GM21529 (cell line): ENCODE measurements around the gene NMB.
"Not testable (repeated sequence)": the region's sequence is repeated elsewhere in the genome, so short reads cannot be mapped to it uniquely, and the experiment has no call there.

Experiments used
- ATAC-seq: cut with Tn5 transposase; IDR thresholded peaks from one replicate; pipeline ENCODE4 v1.9.1; 2021; ENCODE audit not compliant: unreplicated experiment

NMB gene

GRCh38 chr15:84656972-84657371 is 1.0 kb downstream of the NMB start:
- no peak for ATAC-seq

- ATAC-seq, result peak; percentile 36
Observed at GRCh38 chr15:84654689-84655453, 3.1 kb downstream of the NMB start.

GRCh38 chr15:84653910-84654688 is 3.9 kb downstream of the NMB start, which contains the start of gene WDR73:
Gene WDR73, minus strand, starts transcription at chr15:84654283. Its CDS starts 9 bp downstream, at chr15:84654274.
- ATAC-seq, result peak; percentile 81

GRCh38 chr15:84653584-84653909 is 4.5 kb downstream of the NMB start:
- no peak for ATAC-seq

GRCh38 chr15:84649706-84650105 is 8.3 kb downstream of the NMB start:
- no peak for ATAC-seq

GRCh38 chr15:84648539-84648938 is 9.5 kb downstream of the NMB start:
- no peak for ATAC-seq

- ATAC-seq, result no peak
Observed at GRCh38 chr15:84647726-84648125, 10.3 kb downstream of the NMB start.

GRCh38 chr15:84645997-84646396 is 12.0 kb downstream of the NMB start:
- no peak for ATAC-seq

- no peak for ATAC-seq
Observed at GRCh38 chr15:84645496-84645895, 12.5 kb downstream of the NMB start.

- no peak for ATAC-seq
Observed at GRCh38 chr15:84643838-84644237, 14.2 kb downstream of the NMB start.

GRCh38 chr15:84642640-84643039 is 15.4 kb downstream of the NMB start:
- ATAC-seq, result not testable (repeated sequence)

GRCh38 chr15:84641871-84642270 is 16.1 kb downstream of the NMB start:
- ATAC-seq, result not testable (repeated sequence)

GRCh38 chr15:84638103-84638502 is 19.9 kb downstream of the NMB start:
- no peak for ATAC-seq

GRCh38 chr15:84634228-84634837 is 23.7 kb downstream of the NMB start:
- ATAC-seq, result no peak

GRCh38 chr15:84633311-84634227 is 24.4 kb downstream of the NMB start:
- peak; percentile 44 for ATAC-seq

GRCh38 chr15:84631706-84632272 is 26.2 kb downstream of the NMB start:
- ATAC-seq, result no peak

- no peak for ATAC-seq
Observed at GRCh38 chr15:84629033-84629432, 29.0 kb downstream of the NMB start.

GRCh38 chr15:84625123-84625522 is 32.9 kb downstream of the NMB start:
- no peak for ATAC-seq

- no peak for ATAC-seq
Observed at GRCh38 chr15:84624359-84624758, 33.6 kb downstream of the NMB start.

- ATAC-seq, result no peak
Observed at GRCh38 chr15:84621358-84621979, 36.5 kb downstream of the NMB start.
